Left colon (tissue), 2 donors: Measurements from ENCODE around the gene FCGBP. TPM values are rescaled to one million over a fixed set of nuclear protein-coding genes. Genes with fewer than 3 reads are reported as not detected.
"Not testable (repeated sequence)": the region's sequence is repeated elsewhere in the genome, so short reads cannot be mapped to it uniquely, and the experiment has no call there.

Source experiments
- ATAC-seq: fragments of 200-7000 bp; cut with Tn5 transposase; one replicate; pipeline ENCODE4 v1.9.1; 2020; ENCODE audit warnings: mild to moderate bottlenecking, moderate library complexity
- DNase-seq, 2 donors: peaks; one replicate each; pipeline ENCODE4 v3.0.0-alpha.2; 2020
- intact Hi-C, 2 donors: fragments of 100-400 bp; cut with DNase I in 1 of 2; cut with micrococcal nuclease in 1 of 2; formaldehyde crosslinking; loops; one replicate each; pipeline versions ENCODE4 v1.11.2 to v1.14.0; 2022; cut with DNase I, micrococcal nuclease
- total RNA-seq, 2 donors: library from RNA; stranded (reverse); fragmentation: NEBNext Ultra II Directional; extraction: Animal tissue kit (Norgen Biotek cat#: 25700); gene quantifications; one replicate each; pipeline ENCODE4 v1.2.1, GENCODE V29; 2021
- donor health status: DM: no; HTN: no; CAD: no.
- donor health status: DM: yes; HTN: yes; CAD: no.

The FCGBP gene
- total RNA-seq, 2 donors from 2014 or later = 6,411 to 6,996 TPM

DNA sequence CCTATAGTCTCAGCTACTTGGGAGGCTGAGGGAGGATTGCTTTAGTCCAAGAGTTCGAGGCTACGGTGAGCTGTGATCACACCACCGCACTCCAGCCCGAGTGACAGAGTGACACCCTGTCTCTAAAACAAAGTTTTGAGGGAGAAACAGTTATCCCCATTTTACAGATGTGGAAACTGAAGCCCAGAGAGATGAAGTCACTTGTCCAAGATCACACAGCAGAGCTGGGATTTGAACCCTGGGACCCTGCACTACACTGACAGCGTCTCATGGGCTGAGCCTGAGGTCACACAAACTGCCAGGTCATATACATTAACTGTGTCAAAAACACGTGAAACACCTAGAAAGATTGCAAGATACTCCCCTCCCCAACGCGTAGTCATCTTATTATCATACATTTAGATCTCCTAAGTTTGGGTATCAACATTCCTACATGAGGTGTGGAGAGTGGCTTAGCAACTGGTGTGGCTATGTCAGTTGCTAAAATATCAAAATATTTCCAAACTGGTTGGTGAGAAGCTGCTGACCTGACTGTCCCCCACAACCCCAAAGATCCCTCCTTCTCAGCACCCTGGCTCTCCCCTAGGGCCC lies 8.2 kb downstream of the FCGBP start:
- intact Hi-C loops = no loop called here
- peak in 1 of 2 donors; percentile 2 for DNase-seq

DNA sequence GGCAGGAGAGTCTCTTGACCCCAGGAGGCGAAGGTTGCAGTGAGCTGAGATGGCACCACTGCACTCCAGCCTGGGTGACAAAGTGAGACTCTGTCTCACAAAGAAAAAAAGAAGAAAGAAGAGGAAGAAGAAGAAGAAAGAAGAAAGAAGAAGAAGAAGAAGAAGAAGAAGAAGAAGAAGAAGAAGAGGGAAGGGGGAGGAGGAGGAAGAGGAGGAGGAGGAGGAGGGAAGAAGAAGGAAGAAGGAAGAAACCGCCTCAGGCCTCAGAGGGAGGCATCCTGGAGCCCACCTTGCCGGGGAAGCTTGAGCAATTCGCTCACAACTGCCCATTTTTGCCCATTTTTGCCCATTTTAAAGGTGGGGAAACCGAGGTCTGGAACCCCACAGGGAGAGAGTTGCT lies 9.5 kb downstream of the FCGBP start:
- intact Hi-C loops = no loop called here
- ATAC-seq = no peak
- peak in 1 of 2 donors; percentile 0 for DNase-seq

More for the DNA sequence above, 8.2 kb downstream of the FCGBP start:
- peak; percentile 3 for ATAC-seq

DNA sequence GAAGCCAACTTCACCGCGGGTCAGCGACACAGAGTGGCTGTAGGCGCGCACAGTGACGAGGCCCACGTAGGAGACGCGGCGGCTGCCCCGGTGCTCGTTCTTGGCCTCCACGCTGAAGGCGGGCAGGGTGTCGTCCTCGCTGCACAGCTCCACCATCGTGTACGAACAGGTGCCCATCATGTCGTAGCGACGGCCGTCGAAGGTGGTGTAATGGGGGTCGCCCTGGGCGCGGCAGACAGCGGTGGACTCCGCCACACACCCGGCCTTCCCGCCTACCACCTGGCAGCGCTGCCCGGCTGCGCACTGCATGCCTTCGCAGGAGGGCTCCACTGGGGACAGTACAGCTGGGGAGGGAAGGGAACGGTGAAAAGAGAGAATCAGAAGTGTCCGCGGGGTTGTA lies 10.0 kb downstream of the FCGBP start:
- ATAC-seq (peak; percentile 4), DNase-seq (peak in 1 of 2 donors; percentile 3)
- intact Hi-C loops = no loop called here

DNA sequence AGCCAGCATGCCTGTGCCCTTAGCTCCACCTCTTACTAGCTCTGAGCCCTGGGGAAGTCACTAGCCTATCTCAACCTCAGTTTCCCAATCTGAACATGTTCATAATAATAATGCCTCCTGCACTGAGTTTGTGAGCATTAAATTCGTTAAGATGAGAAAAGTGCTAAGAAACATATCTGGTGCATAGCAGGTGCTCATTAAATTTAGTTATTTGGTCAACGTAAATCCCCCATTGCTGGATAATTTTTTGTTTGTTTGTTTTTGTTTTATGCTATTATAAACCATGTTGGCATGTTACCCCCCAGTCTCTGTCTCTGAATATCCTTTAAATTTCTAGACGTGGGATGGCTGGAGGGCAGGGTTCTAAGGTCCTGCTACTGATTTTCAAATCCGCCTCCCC lies 10.6 kb downstream of the FCGBP start:
- peak in 1 of 2 donors; percentile 1 for DNase-seq

DNA sequence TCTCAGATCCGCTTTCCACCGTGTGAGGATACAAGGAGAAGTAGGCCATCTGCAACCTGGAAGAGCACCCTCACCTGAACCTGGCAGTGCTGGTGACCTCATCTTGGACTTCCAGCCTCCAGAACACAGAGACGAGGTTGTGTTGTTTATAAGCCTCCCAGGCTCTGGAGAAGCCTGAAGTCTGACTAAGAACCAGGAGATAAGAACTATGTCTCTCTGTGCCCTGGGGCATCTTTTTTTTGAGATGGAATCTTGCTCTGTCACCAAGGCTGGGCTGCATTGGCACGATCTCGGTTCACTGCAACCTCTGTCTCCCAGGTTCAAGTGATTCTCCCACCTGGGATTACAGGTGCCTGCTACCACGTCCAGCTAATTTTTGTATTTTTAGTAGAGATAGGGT lies 14.5 kb downstream of the FCGBP start:
- no peak for DNase-seq
- intact Hi-C loops = no loop called here
- ATAC-seq = peak; percentile 16

More for the DNA sequence above, 10.6 kb downstream of the FCGBP start:
- intact Hi-C loops = no loop called here
- no peak for ATAC-seq

DNA sequence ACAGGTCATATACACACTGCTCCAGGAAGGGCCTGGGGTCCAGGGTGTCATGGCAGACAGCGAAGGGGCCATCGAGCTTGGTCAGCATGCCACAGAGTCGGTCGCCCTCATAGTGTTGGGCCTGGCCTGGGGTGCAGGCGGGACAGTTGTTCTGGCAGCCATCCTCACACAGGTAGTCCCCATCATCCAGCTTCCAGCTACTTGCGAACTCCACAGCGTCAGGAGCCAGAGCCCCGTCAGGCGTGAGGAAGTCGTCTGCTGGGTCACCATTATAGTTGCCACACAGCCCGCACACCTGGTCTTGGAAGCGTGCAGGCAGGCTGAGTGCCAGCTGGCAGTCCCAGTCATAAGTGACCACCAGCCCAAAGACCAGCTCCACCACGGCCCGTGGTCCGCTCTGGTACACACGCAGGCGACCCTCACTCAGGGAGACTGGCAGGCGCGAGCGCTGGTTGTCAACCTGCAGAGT lies 16.2 kb downstream of the FCGBP start:
- ATAC-seq = no peak
- no peak for DNase-seq
- intact Hi-C loops = no loop called here

DNA sequence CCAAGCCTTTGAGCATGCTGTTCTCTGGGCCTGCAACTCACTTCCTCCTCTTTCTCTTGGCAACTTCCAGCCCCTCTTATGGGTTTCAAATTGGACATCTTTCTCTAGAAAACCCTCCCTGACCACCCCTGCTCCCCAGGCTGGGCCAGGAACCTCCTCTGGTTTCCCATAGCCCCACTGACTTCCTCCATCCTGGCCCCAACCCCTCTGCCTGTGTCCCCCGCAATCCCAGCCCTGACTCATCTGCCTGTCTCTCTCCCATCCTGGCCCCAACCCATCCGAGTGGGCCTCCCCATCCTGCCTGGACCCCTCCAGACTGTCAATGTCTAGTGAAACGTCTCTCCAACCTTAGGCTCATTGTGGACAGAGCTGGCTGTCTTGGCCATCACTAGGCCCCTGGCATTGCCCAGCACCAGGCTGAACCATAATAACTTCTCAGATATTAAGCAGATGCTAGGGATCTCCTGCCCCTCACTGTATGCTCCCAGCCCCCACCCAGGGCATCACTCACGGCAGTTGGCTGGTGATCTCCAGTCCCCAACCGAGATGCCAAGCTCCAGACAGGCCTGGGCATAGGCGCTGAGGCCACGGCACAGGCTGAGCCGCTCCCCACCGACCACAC lies 16.8 kb downstream of the FCGBP start:
- ATAC-seq (no peak), DNase-seq (no peak)
- intact Hi-C loops = no loop called here

DNA sequence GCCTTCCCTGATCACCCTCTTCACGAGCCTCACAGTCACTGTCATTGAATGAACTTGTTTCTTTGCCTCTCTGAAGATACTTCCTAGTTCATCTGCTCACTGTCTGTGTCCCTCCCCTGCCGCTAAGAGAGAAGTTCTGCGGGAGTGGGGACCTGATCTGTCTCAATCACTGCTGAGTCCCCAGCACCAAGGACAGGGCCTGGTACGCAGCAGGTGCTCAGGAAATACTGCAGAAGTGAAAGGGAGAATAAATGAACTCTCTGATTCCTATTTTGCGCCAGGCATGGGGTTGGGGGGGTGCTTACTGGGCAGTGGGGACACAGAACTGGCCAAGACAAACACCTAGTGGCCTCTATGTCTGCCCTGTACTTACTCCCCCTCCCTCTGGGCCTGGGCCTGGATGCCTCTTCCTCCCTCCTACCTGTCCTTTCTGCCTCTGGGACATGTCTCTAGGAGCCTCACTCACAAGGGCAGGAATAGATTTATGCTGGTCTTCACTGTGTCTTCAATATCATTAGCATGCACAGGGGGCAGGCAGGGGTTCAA lies 17.5 kb downstream of the FCGBP start:
- DNase-seq = no peak

DNA sequence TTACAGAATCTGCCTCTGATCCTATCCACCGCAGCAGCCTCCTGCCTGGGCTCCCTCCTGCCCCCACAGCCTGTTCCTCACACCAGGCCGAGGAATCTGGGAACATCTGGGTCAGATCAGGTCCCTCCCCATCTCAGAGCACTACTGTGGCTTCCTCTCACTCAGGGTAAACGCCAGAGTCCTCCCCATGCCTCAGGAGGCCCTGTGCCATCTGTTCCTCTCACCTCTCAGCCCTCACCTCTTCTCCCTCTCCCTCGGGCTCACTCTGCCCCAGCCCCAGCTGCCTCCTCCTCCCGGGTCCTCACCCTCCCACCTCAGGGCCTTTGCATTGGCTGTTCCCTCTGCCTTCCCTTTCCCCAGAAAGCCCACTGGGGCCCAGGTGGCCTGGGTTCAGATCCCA lies 18.2 kb downstream of the FCGBP start:
- no peak for ATAC-seq
- DNase-seq = no peak

More for the DNA sequence above, 17.5 kb downstream of the FCGBP start:
- intact Hi-C loops = no loop called here
- no peak for ATAC-seq

DNA sequence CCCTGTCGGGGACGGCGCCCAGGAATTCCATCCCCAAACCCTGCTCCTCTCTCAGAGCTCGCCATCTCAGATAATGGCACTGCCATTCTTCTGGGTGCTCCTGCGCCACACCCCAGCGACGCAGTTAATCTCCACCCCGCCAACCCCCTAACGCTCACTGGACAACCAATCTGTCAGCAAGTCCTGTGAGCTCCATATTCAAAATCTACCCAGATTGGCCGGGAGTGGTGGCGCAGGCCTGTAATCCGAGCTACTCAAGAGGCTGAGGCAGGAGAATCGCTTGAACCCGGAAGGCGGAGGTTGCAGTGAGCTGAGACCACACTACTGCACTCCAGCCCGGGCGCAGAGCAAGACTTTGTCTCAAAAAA lies 18.6 kb downstream of the FCGBP start:
- DNase-seq (no peak), ATAC-seq (no peak)
- intact Hi-C loops = no loop called here

More for the DNA sequence above, 18.2 kb downstream of the FCGBP start:
- intact Hi-C loops = no loop called here

DNA sequence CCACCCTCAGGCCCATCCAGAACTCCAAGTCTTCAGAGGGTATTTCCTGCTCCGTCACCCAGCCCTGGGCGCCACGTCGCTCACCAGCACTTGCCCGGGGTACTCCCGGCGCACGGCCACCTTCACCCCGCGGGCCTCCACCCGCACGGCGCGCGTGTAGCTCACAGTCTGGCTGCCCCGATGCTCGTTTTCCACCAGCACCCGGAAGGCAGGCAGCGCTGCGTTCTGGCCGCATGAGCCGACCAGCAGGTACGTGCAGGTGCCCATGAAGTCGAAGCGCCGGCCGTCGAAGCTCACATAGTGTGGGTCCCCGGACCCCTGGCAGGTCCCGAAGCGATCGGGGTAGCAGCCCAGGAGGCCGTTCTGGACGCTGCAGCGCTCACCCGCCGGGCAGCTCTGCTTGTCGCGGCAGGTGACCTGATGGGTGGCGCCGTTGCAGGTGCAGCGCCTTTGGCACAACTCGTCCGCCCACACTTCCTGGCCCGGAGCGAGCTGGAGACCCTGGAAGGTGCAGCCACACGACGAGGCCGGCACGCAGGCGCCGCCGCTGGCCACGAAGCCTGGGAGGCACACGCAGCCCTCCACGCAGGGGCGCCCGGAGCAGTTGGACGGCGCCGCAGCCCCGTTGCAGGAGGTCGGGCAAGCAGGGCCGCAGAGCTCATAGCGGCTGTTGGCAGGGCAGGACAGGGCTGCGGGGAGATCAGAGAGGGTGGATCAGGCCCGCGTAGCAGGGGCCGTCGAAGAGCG lies 19.2 kb downstream of the FCGBP start:
- ATAC-seq = no peak
- intact Hi-C loops = no loop called here
- DNase-seq = no peak

DNA sequence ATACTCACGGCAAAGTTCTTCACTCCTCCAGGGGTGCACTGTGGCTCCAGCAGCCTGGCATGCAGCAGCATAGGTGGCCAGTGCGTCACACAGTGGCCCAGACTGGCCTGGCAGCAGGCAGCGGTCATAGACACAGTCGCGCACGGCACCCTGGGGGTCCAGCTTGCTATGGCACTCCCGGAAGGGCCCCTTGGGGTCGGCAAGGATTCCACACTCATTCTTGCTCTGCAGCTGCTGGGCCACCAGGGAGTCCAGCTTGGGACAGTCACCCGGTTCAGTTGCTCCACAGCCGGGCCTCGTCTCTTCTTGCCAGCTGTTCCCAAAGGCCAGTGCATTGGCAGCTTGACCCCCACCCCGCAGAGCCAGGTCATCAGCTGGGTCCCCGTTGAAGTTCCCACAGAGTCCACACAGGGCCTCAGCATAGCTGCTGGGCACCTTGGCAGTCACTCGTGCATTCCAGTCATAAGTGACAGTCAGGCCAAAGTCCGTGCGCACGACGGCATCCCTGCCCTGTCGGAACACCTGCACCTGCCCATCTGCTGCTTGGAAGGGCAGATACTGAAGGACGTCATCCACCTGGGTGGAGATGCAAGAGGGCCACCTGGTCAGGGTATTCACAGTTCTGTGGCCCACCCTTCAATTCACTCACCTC lies 20.6 kb downstream of the FCGBP start:
- peak; percentile 73 to 75 for DNase-seq
- intact Hi-C loops = no loop called here
- ATAC-seq = peak; percentile 77

DNA sequence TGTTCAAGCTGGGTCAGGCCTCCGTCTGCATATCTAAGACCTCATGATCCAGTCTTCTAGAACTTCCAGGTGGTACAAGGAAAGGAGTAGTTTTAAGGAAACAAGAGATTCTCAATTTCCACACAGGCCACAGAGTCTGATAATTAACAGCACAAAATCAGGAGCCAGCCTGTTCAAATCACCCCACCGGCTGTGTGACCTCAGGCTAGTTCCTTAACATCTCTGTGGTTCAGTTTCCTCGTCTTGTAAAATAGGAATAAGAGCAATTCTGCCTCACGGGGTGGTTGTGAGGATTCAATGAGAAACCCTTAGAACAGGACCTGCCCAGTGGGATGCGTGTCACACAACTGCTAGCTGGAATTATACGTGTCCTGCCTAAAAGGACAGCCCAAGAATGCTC lies 25.6 kb downstream of the FCGBP start:
- intact Hi-C loops = no loop called here
- ATAC-seq (no peak), DNase-seq (no peak)

DNA sequence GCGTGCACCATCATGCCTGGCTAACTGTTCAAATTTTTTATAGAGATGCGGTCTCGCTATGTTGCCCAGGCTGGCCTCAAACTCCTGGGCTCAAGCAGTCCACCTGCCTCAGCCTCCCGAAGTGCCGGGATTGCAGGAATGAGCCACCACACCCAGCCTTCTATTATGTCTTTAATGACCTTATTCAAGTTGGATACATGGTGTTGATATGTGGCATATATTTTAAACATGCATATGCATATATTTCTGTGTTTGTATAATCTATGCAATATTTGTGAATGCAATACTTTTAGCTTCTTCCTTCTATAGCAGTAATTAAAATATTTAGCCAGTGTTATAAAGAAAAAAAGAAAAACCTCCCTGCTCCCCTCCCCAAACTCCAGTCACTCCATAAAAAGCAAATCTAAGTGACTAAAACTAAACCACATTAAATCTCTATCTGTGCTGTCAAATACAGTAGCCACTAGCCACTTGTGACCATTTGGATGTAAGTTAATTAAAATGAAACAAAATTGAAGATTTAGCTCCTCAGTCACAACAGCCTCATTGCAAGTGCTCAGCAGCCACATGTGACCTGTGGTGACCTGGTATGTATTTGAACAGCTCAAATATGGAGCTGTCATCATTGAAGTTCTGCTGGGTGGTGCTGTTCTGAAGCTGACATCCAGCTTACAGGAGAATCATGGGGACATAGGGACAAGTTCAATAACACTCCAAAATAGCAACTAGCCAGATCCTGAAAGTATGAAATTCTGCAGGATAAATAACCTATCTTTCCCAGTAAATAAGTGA lies 27.4 kb downstream of the FCGBP start:
- intact Hi-C loops = no loop called here
- ATAC-seq (no peak), DNase-seq (no peak)

DNA sequence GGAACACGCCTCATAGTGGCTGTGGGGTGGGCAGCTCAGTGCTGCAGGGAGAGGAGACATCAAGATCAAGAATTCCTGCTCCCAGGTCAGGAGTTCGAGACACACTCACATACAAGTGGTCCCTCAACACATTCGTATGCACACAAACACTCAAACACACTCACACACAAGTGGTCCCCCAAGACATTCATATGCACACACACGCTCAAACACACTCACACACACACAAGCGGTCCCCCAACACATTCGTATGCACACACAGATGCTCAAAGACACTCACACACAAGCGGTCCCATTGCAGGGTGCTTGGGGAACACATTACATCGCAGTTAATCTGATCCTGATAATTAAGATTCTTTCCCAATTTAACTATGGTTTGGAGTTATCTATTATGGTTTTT lies 28.2 kb downstream of the FCGBP start:
- DNase-seq = no peak

DNA sequence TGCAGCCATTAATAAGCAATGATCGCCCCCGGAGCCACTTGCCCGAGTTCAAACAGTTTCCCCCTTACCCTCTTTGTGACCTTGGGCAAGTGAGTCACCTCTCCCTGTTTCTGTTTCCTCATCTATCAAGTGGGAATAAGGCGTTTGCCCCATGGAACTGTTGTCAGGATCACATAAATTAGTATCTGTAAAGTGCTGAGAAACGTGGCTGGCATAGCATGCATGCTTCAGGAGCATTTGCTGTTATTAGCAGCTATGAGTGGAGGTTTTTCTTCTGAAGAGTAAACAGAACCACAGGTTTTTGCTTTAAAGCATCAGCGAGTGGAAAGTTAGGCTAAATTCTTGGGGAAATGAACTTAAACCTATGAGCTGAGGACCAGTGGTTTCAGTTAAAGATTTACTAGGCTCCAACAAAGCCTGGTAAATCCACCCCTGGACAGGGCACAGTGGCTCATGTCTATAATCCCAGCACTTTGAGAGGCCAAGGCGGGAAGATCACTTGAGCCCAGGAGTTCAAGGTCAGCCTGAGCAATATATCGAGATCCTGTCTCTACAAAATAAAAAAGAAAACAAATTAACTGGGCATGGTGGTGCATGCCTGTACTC lies 30.8 kb downstream of the FCGBP start:
- peak; percentile 15 for ATAC-seq
- intact Hi-C loops, DNase-seq: not testable (repeated sequence)

More for the DNA sequence above, 28.2 kb downstream of the FCGBP start:
- intact Hi-C loops = no loop called here
- ATAC-seq = no peak

DNA sequence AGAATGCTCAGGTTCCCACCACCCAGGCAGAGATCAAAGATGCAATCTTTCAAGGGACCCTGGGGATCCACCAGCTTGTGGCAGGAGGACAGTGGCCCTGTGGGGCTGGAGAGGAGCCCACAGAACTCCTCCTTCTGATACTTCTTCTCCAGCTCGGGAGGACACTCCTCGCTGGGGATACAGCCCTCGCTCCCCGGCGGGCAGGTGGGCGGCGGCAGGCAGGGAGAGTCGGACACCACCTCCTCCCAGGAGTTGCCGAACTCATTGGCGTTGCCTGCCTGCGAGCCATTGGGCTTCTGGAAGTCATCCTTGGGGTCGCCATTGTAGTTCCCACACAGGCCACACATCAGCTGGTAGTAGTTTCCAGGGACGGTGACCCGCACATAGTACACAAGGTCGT lies 32.1 kb downstream of the FCGBP start:
- ATAC-seq, intact Hi-C loops, DNase-seq: not testable (repeated sequence)

DNA sequence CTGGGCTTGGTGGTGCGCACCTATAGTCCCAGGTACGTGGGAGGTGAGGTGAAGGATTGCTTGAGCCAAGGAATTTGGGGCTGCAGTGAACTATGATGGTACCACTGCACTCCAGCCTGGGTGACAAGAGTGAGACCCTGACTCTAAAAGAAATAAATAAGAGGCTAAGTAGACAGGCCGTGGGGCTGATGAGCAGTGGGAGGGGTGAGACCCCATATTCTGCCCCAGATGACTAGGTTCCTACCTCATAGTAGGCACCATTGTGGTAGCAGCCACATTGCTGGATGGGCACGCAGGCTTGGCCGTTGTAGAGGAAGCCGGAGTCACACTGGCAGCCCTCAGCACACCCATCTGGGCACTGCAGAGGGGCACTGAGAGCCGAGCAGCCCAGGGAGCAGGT lies 32.8 kb downstream of the FCGBP start:
- DNase-seq, ATAC-seq, intact Hi-C loops: not testable (repeated sequence)
